Measurements from ENCODE around the gene SRGAP3. TPM values are rescaled to one million over a fixed set of nuclear protein-coding genes. Genes with fewer than 3 reads are reported as not detected.

Gene SRGAP3
- total RNA-seq, 1 experiment from 2014 or later, result 17.9 TPM

GRCh38 chr3:9249273-9250192, at the start of gene SRGAP3 (continued):
- TF ChIP-seq USF2 (CRISPR knock-in tag; IDR thresholded peaks at IDR 0.05) (no peak), ZNF219 (CRISPR knock-in tag; IDR thresholded peaks at IDR 0.05; ENCODE audit: borderline replicate concordance) (no peak), ZNF263 (CRISPR knock-in tag; IDR thresholded peaks at IDR 0.05; ENCODE audit: low read depth) (no peak), PRRX2 (CRISPR knock-in tag; IDR thresholded peaks at IDR 0.05) (no peak), NR1H2 (CRISPR knock-in tag; IDR thresholded peaks at IDR 0.05) (no peak), AR (CRISPR knock-in tag; IDR thresholded peaks at IDR 0.05) (no peak), AFF4 (CRISPR knock-in tag; IDR thresholded peaks at IDR 0.05; ENCODE audit: borderline replicate concordance) (no peak), FOXP1 (CRISPR knock-in tag; IDR thresholded peaks at IDR 0.05; ENCODE audit: borderline replicate concordance) (no peak), GABPB1 (CRISPR knock-in tag; IDR thresholded peaks at IDR 0.05) (no peak), HMGA2 (CRISPR knock-in tag; IDR thresholded peaks at IDR 0.05) (no peak), SP1 (CRISPR knock-in tag; conservative IDR thresholded peaks at IDR 0.05) (0 out of 2 replicates have a peak, but pooled peaks have one; percentile 8), MAX (CRISPR knock-in tag; IDR thresholded peaks at IDR 0.05) (peak; percentile 52; the same call in 1 of the 2 replicates), HMGXB4 (CRISPR knock-in tag; IDR thresholded peaks at IDR 0.05) (no peak), ZNF416 (CRISPR knock-in tag; IDR thresholded peaks at IDR 0.05) (no peak), MLX (CRISPR knock-in tag; IDR thresholded peaks at IDR 0.05) (no peak), GRHL2 (CRISPR knock-in tag; IDR thresholded peaks at IDR 0.05; ENCODE audit: insufficient replicate concordance, severe bottlenecking) (no peak), ZBTB21 (CRISPR knock-in tag; IDR thresholded peaks at IDR 0.05; ENCODE audit: borderline replicate concordance) (0 out of 2 replicates have a peak, but pooled peaks have one; percentile 40)

Measured in WTC11 (cell line).